GM21447 (cell line): ENCODE data around the gene LPCAT1.

ENCODE experiments used
- ATAC-seq: cut with Tn5 transposase; IDR thresholded peaks from one replicate; pipeline ENCODE4 v1.9.1; 2021; ENCODE audit not compliant: unreplicated experiment

The LPCAT1 gene

DNA sequence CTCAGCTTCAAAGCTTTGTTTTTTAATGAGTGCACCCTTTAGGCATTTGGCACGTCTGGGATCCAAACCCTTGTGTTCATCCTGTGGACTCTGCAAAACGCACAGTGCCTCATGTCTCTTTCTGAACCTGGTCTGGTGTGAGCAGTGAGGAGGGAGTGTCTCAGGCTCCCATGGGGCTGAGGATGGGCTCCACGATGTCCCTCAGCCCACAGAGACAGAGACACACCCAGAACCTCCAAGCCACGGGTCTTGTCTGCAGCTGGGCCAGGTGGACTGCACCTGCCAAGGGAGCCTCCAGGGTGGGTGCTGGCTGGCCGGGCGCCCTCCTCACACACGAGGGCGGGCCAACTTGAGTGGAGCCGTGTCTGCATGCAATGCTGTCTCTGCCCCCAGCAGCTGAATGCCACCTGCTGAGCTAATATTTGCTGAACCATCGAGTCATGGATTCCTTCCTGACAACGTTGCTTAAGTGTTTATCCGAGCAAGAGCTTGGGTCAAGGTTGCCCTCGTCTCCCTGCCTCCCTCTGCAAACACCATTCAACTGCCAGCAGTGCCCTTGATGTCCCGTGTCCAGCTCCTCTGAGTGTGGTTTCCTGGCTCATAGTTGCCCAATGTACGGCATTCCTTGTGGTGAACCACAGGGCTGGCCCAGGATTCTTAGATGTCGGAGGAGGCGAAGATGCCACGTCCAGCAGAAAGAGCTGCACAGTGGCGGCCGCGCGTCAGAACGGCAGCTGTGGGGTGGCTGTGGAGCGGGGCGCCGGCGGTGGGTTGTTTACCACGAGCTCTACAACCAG is 31.4 kb upstream of the LPCAT1 start:
- no peak for ATAC-seq

DNA sequence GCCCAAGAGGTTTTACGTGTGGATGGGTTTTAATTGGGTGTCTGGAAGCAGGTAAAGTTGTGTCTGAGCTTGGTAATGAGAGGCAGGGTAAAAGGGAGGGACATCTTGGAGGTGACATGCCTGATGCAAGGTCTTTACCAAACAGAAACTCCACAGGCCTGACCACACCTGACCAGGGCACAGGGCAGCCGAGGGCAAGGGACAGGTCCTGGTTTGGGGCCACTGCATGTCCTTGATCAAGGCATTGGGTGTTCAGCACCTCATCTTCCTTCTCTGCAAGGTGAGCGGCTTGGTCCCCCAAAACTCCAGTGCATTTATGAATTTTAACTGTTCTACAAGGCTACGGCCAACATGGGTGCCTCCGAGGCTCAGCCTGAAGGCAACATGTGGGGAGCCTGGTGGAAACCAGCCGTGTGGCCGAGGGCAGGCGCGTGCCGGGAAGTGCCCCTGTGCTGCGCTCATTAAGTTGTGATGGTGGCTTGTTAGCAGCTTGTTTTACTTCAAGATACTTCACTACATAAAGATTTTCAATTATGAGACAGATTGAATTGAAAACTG is 30.7 kb upstream of the LPCAT1 start:
- ATAC-seq, result no peak

- ATAC-seq, result no peak
Observed at GRCh38 chr5:1553539-1554409, 30.0 kb upstream of the LPCAT1 start.

- ATAC-seq, result no peak
Observed at GRCh38 chr5:1552521-1553255, 28.9 kb upstream of the LPCAT1 start.

DNA sequence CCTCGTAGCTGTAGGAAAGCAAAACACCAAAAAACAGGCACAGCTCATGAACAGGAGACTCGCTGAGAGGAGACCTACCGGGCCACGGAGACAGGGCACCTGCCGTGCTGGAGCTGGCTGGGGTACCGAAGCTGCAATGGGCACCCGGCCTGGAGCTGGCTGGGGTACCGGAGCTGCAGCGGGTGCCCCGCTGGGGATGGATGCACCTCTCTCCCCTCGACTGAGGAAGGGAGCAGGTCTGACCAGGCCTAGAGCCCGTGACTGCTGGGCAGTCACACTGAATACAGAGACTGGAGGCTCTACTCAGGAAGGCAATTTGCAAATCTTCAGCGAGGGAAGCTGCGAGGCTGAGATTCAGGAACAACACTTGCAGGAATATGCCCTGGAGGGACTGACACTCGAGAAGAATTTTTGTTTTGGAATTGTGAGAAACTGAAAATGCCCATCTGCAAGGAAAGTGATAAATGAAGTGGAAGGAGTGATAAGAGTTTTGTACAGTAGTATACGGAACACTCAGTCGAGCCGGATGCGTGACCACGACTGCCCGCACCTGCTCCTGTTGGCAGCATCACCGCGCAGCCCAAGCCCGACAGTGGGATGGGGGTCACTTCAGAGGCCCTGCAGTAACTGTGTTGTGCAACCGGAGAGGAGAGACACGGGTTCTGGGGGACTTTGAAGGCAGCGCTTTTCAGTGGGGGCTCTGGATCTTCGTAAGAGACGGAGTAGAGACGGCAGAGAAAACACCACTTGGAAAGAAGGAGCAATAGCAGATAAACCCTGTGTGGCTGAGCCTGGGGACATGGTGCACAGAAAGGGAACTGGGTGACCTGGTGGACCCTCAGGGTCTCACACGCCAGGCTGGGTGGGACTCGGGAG is 27.9 kb upstream of the LPCAT1 start:
- no peak for ATAC-seq

DNA sequence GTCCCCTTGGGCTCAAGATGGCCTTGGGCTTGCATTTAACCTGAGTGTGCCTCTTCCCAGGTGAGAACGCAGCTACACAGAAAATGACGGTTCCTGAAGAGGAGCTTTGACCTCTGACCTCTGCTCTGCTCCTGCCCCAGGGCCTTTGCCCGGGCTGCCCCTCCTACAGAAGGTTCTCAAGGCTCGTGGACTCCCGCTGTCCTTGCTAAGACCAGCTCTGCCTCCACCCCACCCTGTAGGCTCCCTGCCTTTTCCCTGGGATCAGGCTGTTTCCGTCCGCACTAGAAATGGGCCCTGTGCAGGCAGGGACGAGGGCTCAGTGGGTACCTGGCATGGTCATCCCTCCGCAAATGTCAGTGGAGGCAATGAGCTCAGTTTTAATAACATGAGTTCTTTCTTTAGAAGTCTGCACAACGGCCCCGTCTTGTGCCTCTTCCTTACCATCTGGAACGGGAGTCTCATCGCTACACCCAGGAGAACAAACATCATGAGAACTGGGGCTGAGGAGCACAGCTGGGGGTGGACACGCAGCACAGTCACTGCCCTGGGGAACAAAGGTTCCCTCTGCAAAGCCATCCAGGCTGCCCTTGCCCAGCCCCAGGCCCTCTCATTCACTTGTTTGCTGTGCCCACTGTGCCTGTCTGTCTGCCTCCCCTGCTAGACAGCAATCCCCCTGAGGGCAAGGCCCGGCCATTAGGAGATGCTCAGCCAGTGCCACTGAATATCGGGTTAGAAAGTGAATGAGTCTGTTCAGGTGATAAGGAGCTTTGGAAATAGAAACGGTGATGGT is 26.7 kb upstream of the LPCAT1 start:
- ATAC-seq, result no peak

DNA sequence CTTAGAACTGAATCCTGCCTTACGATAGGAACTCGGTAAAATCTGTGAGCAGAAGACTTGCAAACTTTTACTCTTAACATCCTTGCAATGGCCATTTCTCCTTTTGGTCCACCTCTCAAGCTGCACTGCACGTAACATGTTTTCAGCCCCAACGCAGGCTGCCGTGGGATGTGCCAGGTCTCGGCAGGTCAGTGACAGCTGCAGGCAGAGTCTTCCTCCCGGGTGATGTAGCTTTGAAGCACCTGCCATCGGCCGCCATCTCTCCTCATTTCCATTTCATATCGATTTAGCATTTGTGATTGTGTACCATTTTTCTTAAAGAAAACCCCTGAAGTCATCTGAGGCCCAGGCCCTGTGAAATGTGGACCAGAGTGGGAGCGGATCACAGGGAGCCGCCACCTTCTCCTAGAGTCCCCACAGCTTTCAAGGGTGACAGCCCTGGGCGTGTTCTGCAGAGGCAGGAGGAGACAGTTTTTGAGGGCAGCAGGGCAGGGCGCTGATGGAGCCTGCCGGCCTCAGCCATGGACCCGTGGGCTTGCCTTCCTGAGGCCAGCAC is 25.8 kb upstream of the LPCAT1 start:
- ATAC-seq, result no peak

GRCh38 chr5:1548702-1549474 is 25.1 kb upstream of the LPCAT1 start:
- ATAC-seq, result no peak

- no peak for ATAC-seq
Observed at GRCh38 chr5:1547655-1548054, 23.9 kb upstream of the LPCAT1 start.

- no peak for ATAC-seq
Observed at GRCh38 chr5:1547236-1547635, 23.5 kb upstream of the LPCAT1 start.

- no peak for ATAC-seq
Observed at GRCh38 chr5:1546556-1546955, 22.8 kb upstream of the LPCAT1 start.

DNA sequence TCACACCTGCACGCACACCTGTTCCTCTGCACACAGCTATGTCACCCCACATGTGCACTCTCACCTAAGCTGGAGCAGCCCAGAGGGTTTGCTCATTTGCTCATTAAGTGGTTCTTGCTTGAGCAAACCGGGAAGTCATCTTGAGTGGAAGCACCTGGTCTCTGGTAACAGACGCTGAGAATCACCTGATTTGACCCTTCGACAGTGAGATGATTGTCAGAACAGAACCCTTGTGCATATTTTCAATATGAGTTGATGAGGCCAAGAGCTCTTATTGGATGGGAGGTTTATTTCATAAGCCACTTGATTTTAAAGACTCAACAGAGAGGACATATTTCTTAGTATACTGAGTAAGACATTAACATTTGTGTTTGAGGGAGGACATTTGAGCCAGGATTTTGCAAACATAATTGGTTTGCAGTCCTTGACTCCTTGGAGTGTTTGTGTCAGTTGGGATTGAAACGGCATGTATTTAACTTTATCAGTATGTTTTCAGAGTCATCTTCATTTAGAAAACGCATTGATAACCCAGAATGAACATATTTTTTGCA is 22.1 kb upstream of the LPCAT1 start:
- ATAC-seq, result no peak

DNA sequence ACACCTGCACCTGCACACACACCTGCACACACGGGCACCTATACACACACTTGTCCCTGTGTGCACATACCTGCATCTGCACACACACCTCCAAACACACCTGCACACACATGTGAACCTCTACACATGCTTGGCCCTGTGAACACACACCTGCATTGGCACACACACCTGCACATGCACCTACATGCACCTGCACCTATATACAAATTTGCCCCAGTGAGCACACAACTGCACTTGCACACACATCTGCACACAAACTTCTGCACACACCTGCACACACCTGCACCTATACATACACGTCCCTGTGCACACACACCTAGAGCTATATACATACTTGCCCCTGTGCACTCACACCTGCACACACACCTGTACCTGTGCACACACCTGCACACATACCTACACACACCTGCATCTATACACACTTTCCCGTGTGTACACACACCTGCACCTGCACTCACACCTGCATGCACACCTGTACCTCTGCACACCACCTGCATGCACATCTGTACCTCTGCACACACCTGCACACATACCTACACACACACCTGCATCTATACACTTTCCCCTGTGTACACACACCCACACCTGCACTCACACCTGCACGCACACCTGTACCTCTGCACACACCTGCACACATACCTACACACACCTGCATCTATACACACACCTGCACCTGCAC is 21.5 kb upstream of the LPCAT1 start:
- ATAC-seq, result no peak

GRCh38 chr5:1544294-1544961 is 20.7 kb upstream of the LPCAT1 start:
- no peak for ATAC-seq

GRCh38 chr5:1543398-1544293 is 19.9 kb upstream of the LPCAT1 start:
- ATAC-seq, result no peak

DNA sequence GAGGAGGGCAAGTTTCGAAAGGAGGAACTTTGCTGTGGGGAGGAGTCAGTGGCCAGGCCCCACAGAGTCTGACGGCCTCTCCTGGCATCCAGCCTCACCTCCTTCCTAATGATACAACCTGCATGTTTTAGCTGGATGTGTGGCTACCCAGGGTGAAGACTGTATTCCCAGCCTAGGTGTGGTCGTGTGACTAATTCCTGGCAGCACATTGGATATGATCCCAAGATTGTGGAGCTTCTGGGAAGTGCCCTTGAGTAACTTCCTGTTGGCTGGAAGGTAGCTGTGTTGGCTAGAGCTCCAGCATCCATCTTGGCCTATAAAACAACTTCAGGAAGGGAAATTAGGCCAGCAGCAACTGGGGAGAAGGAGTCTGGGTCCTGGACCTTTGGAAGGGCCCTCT is 19.0 kb upstream of the LPCAT1 start:
- no peak for ATAC-seq
